K562 (cell line): Measurements from ENCODE around the gene GOLGA8O. TPM values are rescaled to one million over a fixed set of nuclear protein-coding genes. Genes with fewer than 3 reads are reported as not detected.
"Not testable (repeated sequence)": the region's sequence is repeated elsewhere in the genome, so short reads cannot be mapped to it uniquely, and the experiment has no call there.

ENCODE experiments used
- ATAC-seq: fragments of 200-7000 bp; cut with Tn5 transposase; 3 replicates; pipeline ENCODE4 v1.9.1; 2020; ENCODE audit warnings: moderate library complexity
- BruUV-seq: library from RNA; stranded (reverse); fragments of 400-500 nt; replicated peaks from 2 replicates; lab custom pipeline; 2021; lab: Mats Ljungman, UMichigan
- CTCF ChIA-PET: fragments of 300-600 bp; formaldehyde crosslinking; extraction: SDS; loops from one replicate; lab custom pipeline; 2021; ENCODE audit warnings: low intra/inter-chr PET ratio; lab: Yijun Ruan, JAX
- POLR2A ChIA-PET: fragments of 300-600, 350-650 bp; sonication (Branson Sonifier 250); formaldehyde crosslinking; extraction: SDS; loops from one replicate; lab custom pipeline; 2021; ENCODE audit warnings: antibody characterized with exemption, inconsistent platforms; lab: Yijun Ruan, JAX
- DNase-seq, 4 experiments: peaks; one replicate each; pipeline versions ENCODE4 v3.0.0 to v3.0.0-alpha.2; 2011 to 2018; ENCODE audit warnings: low spot score in 3 of 4, mixed read lengths in 3 of 4; ENCODE audit errors: extremely low read depth in 1 of 4
- FAIRE-seq: peaks from 2 replicates; lab custom pipeline; 2011; peaks lifted over from hg19 to GRCh38; lab: Jason Lieb, UNC
- H2AFZ ChIP-seq: 2 replicates; pipeline ENCODE4 v1.6.0; 2011; ENCODE audit warnings: low read depth, low read length, control low read depth, inconsistent platforms
- H3K27ac ChIP-seq: fragments of 200-600 bp; 3 replicates; pipeline ENCODE4 v1.8.0; 2011; ENCODE audit warnings: low read depth, mild to moderate bottlenecking, control low read depth, inconsistent platforms, low read length, moderate library complexity, mixed read lengths; ENCODE audit errors: extremely low read depth
- H3K27me3 ChIP-seq, 2 experiments: fragments of 300-600 bp in 1 of 2; 2 replicates in 1 of 2; 3 replicates in 1 of 2; pipeline versions ENCODE4 v1.6.0 to v1.8.0; 2011; ENCODE audit warnings: inconsistent platforms in 2 of 2, low read length in 2 of 2, mild to moderate bottlenecking in 1 of 2, mixed read lengths in 1 of 2, moderate library complexity in 1 of 2; ENCODE audit not compliant: control insufficient read depth in 2 of 2, insufficient read depth in 2 of 2
- H3K36me3 ChIP-seq: fragments of 300-600 bp; 3 replicates; pipeline ENCODE4 v1.8.0; 2011; ENCODE audit warnings: mild to moderate bottlenecking, low read length, inconsistent platforms; ENCODE audit not compliant: control insufficient read depth, insufficient read depth
- H3K4me1 ChIP-seq, 2 experiments: fragments of 200-600 bp in 1 of 2; replicated peaks in 1 of 2; 2 replicates in 1 of 2; 3 replicates in 1 of 2; pipeline versions ENCODE4 v1.5.1 to v1.8.0; 2011; ENCODE audit warnings: inconsistent platforms in 2 of 2, low read length in 2 of 2, mild to moderate bottlenecking in 1 of 2, mixed read lengths in 1 of 2, moderate library complexity in 1 of 2; ENCODE audit not compliant: control insufficient read depth in 2 of 2, insufficient read depth in 2 of 2
- H3K4me2 ChIP-seq: 2 replicates; pipeline ENCODE4 v1.6.1; 2011; ENCODE audit warnings: low read length, control low read depth, inconsistent platforms, mixed read lengths; ENCODE audit not compliant: insufficient read depth
- H3K4me3 ChIP-seq: fragments of 200-600 bp; sonication (generic), shearing (Covaris generic); 2 replicates; pipeline ENCODE4 v1.5.1; 2016; ENCODE audit warnings: control low read depth, inconsistent platforms
- H3K79me2 ChIP-seq: fragments of 200-600 bp; 3 replicates; pipeline ENCODE4 v1.8.0; 2011; ENCODE audit warnings: low read length, inconsistent platforms; ENCODE audit not compliant: control insufficient read depth, insufficient read depth
- H3K9ac ChIP-seq, 2 experiments: 2 replicates each; pipeline versions ENCODE4 v1.6.0 to v1.6.1; 2011; ENCODE audit warnings: low read depth in 2 of 2, low read length in 2 of 2, control low read depth in 1 of 2, inconsistent platforms in 1 of 2, mild to moderate bottlenecking in 1 of 2, mixed read lengths in 1 of 2; ENCODE audit not compliant: insufficient read depth in 1 of 2
- H3K9me1 ChIP-seq: one replicate; pipeline ENCODE4 v1.6.0; 2011; ENCODE audit warnings: inconsistent platforms, mild to moderate bottlenecking, low read length, moderate library complexity; ENCODE audit not compliant: control insufficient read depth, insufficient read depth
- H3K9me3 ChIP-seq: replicated peaks from 2 replicates; pipeline ENCODE4 v1.5.1; 2011; ENCODE audit warnings: low read depth, low read length, inconsistent platforms; ENCODE audit not compliant: control insufficient read depth, insufficient read depth
- H4K20me1 ChIP-seq: replicated peaks from 2 replicates; pipeline ENCODE4 v1.6.1; 2011; ENCODE audit warnings: low read length, inconsistent platforms, mixed read lengths; ENCODE audit not compliant: control insufficient read depth, insufficient read depth
- WGBS: fragments of 100-300 bp; shearing (Covaris generic); methylation state at CpG from one replicate; pipeline ENCODE4 v1.1.6; 2016; ENCODE audit warnings: low coverage, mixed read lengths; ENCODE audit not compliant: insufficient coverage; ENCODE audit errors: missing lambda C conversion rate; 5-methylcytosine and 5-hydroxymethylcytosine counted together
- in situ Hi-C: fragments of 300-500 bp; cut with MboI; formaldehyde crosslinking; loops from 4 replicates; pipeline ENCODE4 v1.15.0; 2018; ENCODE audit warnings: inconsistent platforms, mixed read lengths
- intact Hi-C: fragments of 100-400 bp; cut with micrococcal nuclease; formaldehyde crosslinking; loops from 2 replicates; pipeline ENCODE4 v1.14.2; 2022
- polyA plus RNA-seq, 8 experiments: library from polyadenylated mRNA; depleted of rRNA in 4 of 8; stranded (reverse) in 5 of 8; unstranded in 3 of 8; fragments of >200 nt; fragmentation: Nextera tagmentation in 2 of 8; fragmentation: Illumina TruSeq in 1 of 8; extraction: Ambion mirVana in 2 of 8; extraction: Trizol in 1 of 8; gene quantifications; 2 replicates each; pipeline versions ENCODE4 v1.2.1 to v1.2.3, GENCODE V29; 2011 to 2014; ENCODE audit warnings: inconsistent platforms in 1 of 8, missing spikeins in 1 of 8
- total RNA-seq, 7 experiments: library from RNA; depleted of rRNA in 6 of 7; stranded (reverse); fragments of >200 nt in 6 of 7; fragmentation: Illumina TruSeq in 2 of 7; extraction: Trizol in 2 of 7; gene quantifications; 2 replicates each; pipeline versions ENCODE4 v1.2.1 to v1.2.3, GENCODE V29; 2011 to 2021; ENCODE audit warnings: low replicate concordance in 1 of 7

GOLGA8O gene
- total and polyA plus RNA-seq, 9 of the 15 experiments (the other 6 are each of a cell fraction or from before 2014, with no cell fraction given) = 0.04 to 0.22 (median 0.10) TPM; not detected in 5

GRCh38 chr15:32427635-32428034 lies 27.8 kb downstream of the GOLGA8O start:
- DNase-seq, CTCF ChIA-PET, POLR2A ChIA-PET, H3K36me3 ChIP-seq, BruUV-seq, ATAC-seq, in situ Hi-C loops, FAIRE-seq, H3K4me2 ChIP-seq, H3K27ac ChIP-seq, H3K4me1 ChIP-seq, H3K9me1 ChIP-seq, H3K27me3 ChIP-seq, H3K79me2 ChIP-seq, H3K4me3 ChIP-seq, H3K9ac ChIP-seq, H4K20me1 ChIP-seq, intact Hi-C loops, H3K9me3 ChIP-seq, H2AFZ ChIP-seq: not testable (repeated sequence)
- no CpG with 5 or more reads among the region's 4 CpGs for WGBS

- H3K4me3 ChIP-seq, FAIRE-seq, in situ Hi-C loops, intact Hi-C loops, H3K9ac ChIP-seq, H3K27ac ChIP-seq, H3K27me3 ChIP-seq, CTCF ChIA-PET, DNase-seq, H4K20me1 ChIP-seq, H3K9me1 ChIP-seq, H3K4me1 ChIP-seq, POLR2A ChIA-PET, H3K36me3 ChIP-seq, H3K79me2 ChIP-seq, ATAC-seq, BruUV-seq, H3K9me3 ChIP-seq, H2AFZ ChIP-seq, H3K4me2 ChIP-seq: not testable (repeated sequence)
- 14% methylated on average over 4 of the region's 4 CpGs for WGBS
Observed at GRCh38 chr15:32426511-32426910, 28.9 kb downstream of the GOLGA8O start.
